Spinal cord (tissue), 10 donors: ENCODE data around the gene EPB41L5. TPM values are rescaled to one million over a fixed set of nuclear protein-coding genes. Genes with fewer than 3 reads are reported as not detected.
"Not testable (repeated sequence)": the region's sequence is repeated elsewhere in the genome, so short reads cannot be mapped to it uniquely, and the experiment has no call there.

Experiments used
- DNase-seq, 6 donors: peaks; one replicate each; pipeline versions ENCODE4 v3.0.0 to v3.0.0-alpha.2; 2013 to 2015; ENCODE audit warnings: low spot score in 6 of 6, low read depth in 4 of 6
- H3K27ac ChIP-seq: one replicate; pipeline ENCODE4 v1.5.1; 2013; ENCODE audit warnings: low read depth, low read length, control low read depth
- H3K27me3 ChIP-seq: one replicate; pipeline ENCODE4 v1.6.1; 2013; ENCODE audit warnings: low read length; ENCODE audit not compliant: control insufficient read depth, insufficient read depth
- H3K36me3 ChIP-seq: one replicate; pipeline ENCODE4 v1.6.1; 2013; ENCODE audit warnings: low read length; ENCODE audit not compliant: control insufficient read depth, insufficient read depth
- H3K4me1 ChIP-seq: one replicate; pipeline ENCODE4 v1.6.1; 2013; ENCODE audit warnings: low read length; ENCODE audit not compliant: control insufficient read depth, insufficient read depth
- H3K4me3 ChIP-seq: one replicate; pipeline ENCODE4 v1.5.1; 2013; ENCODE audit warnings: low read depth, low read length, control low read depth
- H3K9me3 ChIP-seq: one replicate; pipeline ENCODE4 v1.6.1; 2013; ENCODE audit warnings: low read length; ENCODE audit not compliant: control insufficient read depth, insufficient read depth
- WGBS: methylation state at CpG from one replicate; pipeline ENCODE4 v1.1.5; 2013; ENCODE audit warnings: missing lambda C conversion rate; ENCODE audit not compliant: insufficient coverage; 5-methylcytosine and 5-hydroxymethylcytosine counted together
- polyA plus RNA-seq, 2 donors: library from polyadenylated mRNA; unstranded; fragments of 120-200 nt; gene quantifications; one replicate each; pipeline ENCODE4 v1.2.1, GENCODE V29; 2013; ENCODE audit not compliant: insufficient read length in 2 of 2
- total RNA-seq, 2 donors: library from RNA; depleted of rRNA in 1 of 2; stranded (reverse); fragments of 120-200 nt in 1 of 2; fragments of >200 nt in 1 of 2; gene quantifications; one replicate each; pipeline versions ENCODE4 v1.2.3 to v1.2.4, GENCODE V29; 2013 to 2014
- donor health status: healthy.

The EPB41L5 gene
- total and polyA plus RNA-seq, 4 donors: 26.0 to 42.4 (median 31.5) TPM

- Histone ChIP-seq H3K27ac (no peak overlapping the region), H3K4me3 (no peak overlapping the region), H3K36me3 (peaks cover 13% of the 10 kb centered on the region), H3K27me3 (no peaks in the 10 kb centered on the region), H3K4me1 (no peaks in the 10 kb centered on the region), H3K9me3 (no peaks in the 10 kb centered on the region)
- DNase-seq: no peak
- no CpG with 5 or more reads among the region's 5 CpGs for WGBS
Observed at GRCh38 chr2:120132190-120132589, 119.3 kb downstream of the EPB41L5 start.

GRCh38 chr2:120132691-120133090, 119.8 kb downstream of the EPB41L5 start:
- Histone ChIP-seq H3K9me3 (no peaks in the 10 kb centered on the region), H3K27me3 (no peaks in the 10 kb centered on the region), H3K4me1 (no peaks in the 10 kb centered on the region), H3K27ac (no peak overlapping the region), H3K36me3 (peaks cover 13% of the 10 kb centered on the region), H3K4me3 (no peak overlapping the region)
- DNase-seq: no peak
- 100% methylated on average over 1 of the region's 1 CpG for WGBS

- no peak overlapping the region for H3K4me3 ChIP-seq
- DNase-seq: no peak
- 100% methylated on average over 2 of the region's 2 CpGs for WGBS
- no peaks in the 10 kb centered on the region for H3K27me3 ChIP-seq
- no peak overlapping the region for H3K27ac ChIP-seq
- H3K36me3 ChIP-seq: peaks cover 13% of the 10 kb centered on the region
- H3K4me1 ChIP-seq: no peaks in the 10 kb centered on the region
- H3K9me3 ChIP-seq: peaks cover under 1% of the 10 kb centered on the region
Observed at GRCh38 chr2:120133572-120134244, 120.8 kb downstream of the EPB41L5 start.

DNA sequence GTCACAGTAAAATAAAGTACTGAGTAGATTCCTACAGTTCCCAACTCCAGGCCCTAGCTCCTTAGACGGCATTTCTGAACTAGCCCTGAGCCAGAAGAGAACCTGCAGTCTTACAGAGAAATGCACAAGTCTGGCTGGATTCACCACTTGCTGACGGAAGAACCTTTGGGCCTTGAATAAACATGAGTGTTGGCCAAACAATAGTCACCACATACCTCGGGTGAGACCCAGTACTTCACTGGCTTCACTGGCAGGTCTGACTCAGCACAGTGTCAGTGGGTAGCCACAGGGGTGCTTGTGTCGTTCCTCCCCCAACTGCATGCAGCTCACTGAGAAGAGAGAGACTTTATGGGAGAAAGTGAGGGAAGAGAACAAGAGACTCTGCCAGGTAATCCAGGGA, 121.4 kb downstream of the EPB41L5 start:
- no peak for DNase-seq
- WGBS: 89% methylated on average over 3 of the region's 4 CpGs
- Histone ChIP-seq H3K27ac (no peak overlapping the region), H3K27me3 (no peaks in the 10 kb centered on the region), H3K4me3 (no peak overlapping the region), H3K36me3 (peaks cover 13% of the 10 kb centered on the region), H3K4me1 (no peaks in the 10 kb centered on the region), H3K9me3 (peaks cover 1% of the 10 kb centered on the region)

DNA sequence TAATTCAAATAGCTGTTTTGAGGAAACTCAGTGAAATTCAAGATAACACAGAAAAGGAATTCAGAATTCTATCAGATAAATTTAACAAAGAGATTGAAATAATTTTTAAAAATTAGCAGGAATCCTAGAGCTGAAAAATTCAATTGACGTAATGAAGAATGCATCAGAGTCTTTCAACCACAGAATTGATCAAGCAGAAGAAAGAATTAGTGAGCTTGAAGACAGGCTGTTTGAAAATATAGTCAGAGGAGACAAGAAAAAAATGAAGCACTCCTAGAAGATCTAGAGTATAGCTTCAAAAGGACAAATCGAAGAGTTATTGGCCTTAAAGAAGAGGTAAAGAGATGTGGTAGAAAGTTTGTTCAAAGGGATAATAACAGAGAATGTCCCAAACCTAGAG, 122.1 kb downstream of the EPB41L5 start:
- not testable (repeated sequence) for H3K4me3 ChIP-seq, DNase-seq, H3K4me1 ChIP-seq, H3K9me3 ChIP-seq, H3K27me3 ChIP-seq, H3K27ac ChIP-seq
- peaks cover 13% of the 10 kb centered on the region for H3K36me3 ChIP-seq
- WGBS: 100% methylated on average over 1 of the region's 2 CpGs

- no peak overlapping the region for H3K27ac ChIP-seq
- no CpG with 5 or more reads among the region's 4 CpGs for WGBS
- no peaks in the 10 kb centered on the region for H3K36me3 ChIP-seq
- H3K4me1 ChIP-seq: no peaks in the 10 kb centered on the region
- H3K27me3 ChIP-seq: no peaks in the 10 kb centered on the region
- no peak overlapping the region for H3K4me3 ChIP-seq
- peaks cover 1% of the 10 kb centered on the region for H3K9me3 ChIP-seq
- DNase-seq: no peak
Observed at GRCh38 chr2:120140866-120141265, 128.0 kb downstream of the EPB41L5 start.

GRCh38 chr2:120141300-120142069, 128.6 kb downstream of the EPB41L5 start:
- peaks cover 1% of the 10 kb centered on the region for H3K9me3 ChIP-seq
- no peaks in the 10 kb centered on the region for H3K4me1 ChIP-seq
- H3K36me3 ChIP-seq: no peaks in the 10 kb centered on the region
- no peaks in the 10 kb centered on the region for H3K27me3 ChIP-seq
- no peak overlapping the region for H3K4me3 ChIP-seq
- no peak overlapping the region for H3K27ac ChIP-seq
- DNase-seq: no peak
- WGBS: 100% methylated on average over 1 of the region's 2 CpGs

- H3K27ac ChIP-seq: no peak overlapping the region
- 83% methylated on average over 1 of the region's 2 CpGs for WGBS
- H3K27me3 ChIP-seq: no peaks in the 10 kb centered on the region
- no peaks in the 10 kb centered on the region for H3K4me1 ChIP-seq
- H3K9me3 ChIP-seq: peaks cover 1% of the 10 kb centered on the region
- H3K4me3 ChIP-seq: no peak overlapping the region
- no peak for DNase-seq
- peaks cover 6% of the 10 kb centered on the region for H3K36me3 ChIP-seq
Observed at GRCh38 chr2:120142528-120143219, 129.8 kb downstream of the EPB41L5 start.

DNA sequence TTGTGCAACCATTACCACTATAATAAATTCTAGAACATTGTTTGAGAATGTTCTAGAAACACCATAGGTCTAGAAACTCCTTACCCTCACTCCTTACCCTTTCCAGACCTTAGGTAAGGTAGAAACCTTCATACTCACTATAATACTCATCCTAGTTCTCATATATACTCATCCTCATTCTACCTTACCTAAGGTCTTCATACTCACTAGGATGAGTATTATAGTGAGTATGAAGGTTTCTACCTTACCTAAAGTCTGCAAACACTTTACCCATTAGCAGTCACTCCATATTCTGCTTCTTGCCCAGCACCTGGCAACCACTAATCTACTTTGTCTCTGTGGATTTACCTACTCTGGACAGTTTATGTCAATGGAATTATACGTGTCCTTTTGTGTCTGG, 135.4 kb downstream of the EPB41L5 start:
- no peaks in the 10 kb centered on the region for H3K4me1 ChIP-seq
- no peaks in the 10 kb centered on the region for H3K27me3 ChIP-seq
- peaks cover 14% of the 10 kb centered on the region for H3K36me3 ChIP-seq
- peaks cover 6% of the 10 kb centered on the region for H3K9me3 ChIP-seq
- DNase-seq: no peak
- H3K4me3 ChIP-seq: no peak overlapping the region
- WGBS: no CpG with 5 or more reads among the region's 1 CpG
- no peak overlapping the region for H3K27ac ChIP-seq
